Lung (tissue), 12 donors: ENCODE data around the gene ANKRD34C. TPM values are rescaled to one million over a fixed set of nuclear protein-coding genes. Genes with fewer than 3 reads are reported as not detected.

ENCODE experiments used
- ATAC-seq: fragments of 200-7000 bp; cut with Tn5 transposase; one replicate; pipeline ENCODE4 v1.9.1; 2020; ENCODE audit warnings: moderate number of reproducible peaks; ENCODE audit not compliant: insufficient read depth, low FRiP score
- DNase-seq, 3 donors: peaks; one replicate each; pipeline ENCODE4 v3.0.0-alpha.2; 2013 to 2017
- H3K27ac ChIP-seq, 2 donors: one replicate each; pipeline ENCODE4 v1.5.1; 2013; ENCODE audit warnings: mild to moderate bottlenecking in 2 of 2, moderate library complexity in 2 of 2, control low read depth in 1 of 2, inconsistent platforms in 1 of 2, low read depth in 1 of 2, low read length in 1 of 2
- H3K27me3 ChIP-seq, 3 donors: one replicate each; pipeline ENCODE4 v1.5.1; 2013; ENCODE audit warnings: low read length in 2 of 3; ENCODE audit not compliant: control insufficient read depth in 3 of 3, insufficient read depth in 3 of 3
- H3K36me3 ChIP-seq, 4 donors: one replicate each; pipeline ENCODE4 v1.5.1; 2013; ENCODE audit warnings: low read length in 4 of 4, mild to moderate bottlenecking in 1 of 4, moderate library complexity in 1 of 4; ENCODE audit not compliant: control insufficient read depth in 4 of 4, insufficient read depth in 4 of 4
- H3K4me1 ChIP-seq, 5 donors: one replicate each; pipeline ENCODE4 v1.5.1; 2013; ENCODE audit warnings: low read length in 5 of 5, mild to moderate bottlenecking in 2 of 5, moderate library complexity in 1 of 5; ENCODE audit not compliant: control insufficient read depth in 5 of 5, insufficient read depth in 5 of 5
- H3K4me3 ChIP-seq: one replicate; pipeline ENCODE4 v1.5.1; 2013; ENCODE audit warnings: mild to moderate bottlenecking, control low read depth, moderate library complexity
- H3K9ac ChIP-seq, 2 donors: one replicate each; pipeline ENCODE4 v1.5.1; 2013; ENCODE audit warnings: low read length in 2 of 2, control low read depth in 1 of 2; ENCODE audit not compliant: insufficient read depth in 1 of 2
- H3K9me3 ChIP-seq, 4 donors: one replicate each; pipeline ENCODE4 v1.5.1; 2013; ENCODE audit warnings: low read length in 3 of 4, mild to moderate bottlenecking in 1 of 4, moderate library complexity in 1 of 4; ENCODE audit not compliant: control insufficient read depth in 4 of 4, insufficient read depth in 3 of 4
- WGBS, 2 donors: extraction: QIAGEN DNeasy Blood & Tissue Kit; methylation state at CpG; one replicate each; pipeline ENCODE4 v1.1.7; 2013; 5-methylcytosine and 5-hydroxymethylcytosine counted together
- polyA plus RNA-seq, 2 donors: library from polyadenylated mRNA; stranded (reverse); fragments of 200-250 nt; gene quantifications; one replicate each; pipeline ENCODE4 v1.2.1, GENCODE V29; 2013
- total RNA-seq, 2 donors: library from RNA; depleted of rRNA in 1 of 2; stranded (reverse); fragments of >200 nt in 1 of 2; gene quantifications; one replicate each; pipeline ENCODE4 v1.2.1, GENCODE V29; 2014 to 2021
- TF ChIP-seq, protein P1 (sequence below): IDR thresholded peaks from 2 replicates; pipeline ENCODE4 v1.5.1; 2012; ENCODE audit warnings: mild to moderate bottlenecking; ENCODE audit errors: control extremely low read depth, extremely low read depth
- donor health status: control.
- donor health status: control.
- donor health status: Bipolar disorder and iron deficiency.
- donor health status: healthy.
- donor health status: DM: yes; HTN: yes; CAD: no.

The ANKRD34C gene
- total and polyA plus RNA-seq, 4 donors = 0.01 to 0.03 TPM; not detected in 2

DNA sequence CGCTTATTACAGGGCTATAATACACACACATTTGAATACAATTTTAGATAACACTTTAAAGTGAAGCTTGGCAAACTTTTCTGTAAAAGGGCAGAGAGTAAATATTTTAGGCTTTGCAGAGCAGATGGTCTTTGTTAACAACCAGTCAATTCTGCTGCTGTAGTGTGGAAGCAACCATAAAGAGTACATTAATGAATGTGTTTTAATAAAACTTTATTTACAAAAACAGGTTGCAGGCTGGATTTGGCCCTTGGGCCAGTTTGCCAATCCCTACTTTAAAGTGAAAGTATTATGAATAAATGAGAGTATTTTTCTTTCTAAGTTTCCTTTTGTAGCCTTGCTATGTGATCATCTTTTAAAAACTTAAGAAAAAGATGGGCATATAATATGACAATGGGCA, 20.7 kb upstream of the ANKRD34C start:
- Histone ChIP-seq H3K27me3 (peaks cover 0 to 15% (median 3%) of the 10 kb centered on the region in 3 donors), H3K9ac (no peak overlapping the region), H3K9me3 (peaks cover 0 to 5% (median 0%) of the 10 kb centered on the region in 4 donors), H3K36me3 (no peaks in the 10 kb centered on the region), H3K4me3 (no peak overlapping the region), H3K27ac (no peak overlapping the region), H3K4me1 (no peaks in the 10 kb centered on the region)
- DNase-seq = no peak
- no peak for ATAC-seq
- TF ChIP-seq, protein P1, sequence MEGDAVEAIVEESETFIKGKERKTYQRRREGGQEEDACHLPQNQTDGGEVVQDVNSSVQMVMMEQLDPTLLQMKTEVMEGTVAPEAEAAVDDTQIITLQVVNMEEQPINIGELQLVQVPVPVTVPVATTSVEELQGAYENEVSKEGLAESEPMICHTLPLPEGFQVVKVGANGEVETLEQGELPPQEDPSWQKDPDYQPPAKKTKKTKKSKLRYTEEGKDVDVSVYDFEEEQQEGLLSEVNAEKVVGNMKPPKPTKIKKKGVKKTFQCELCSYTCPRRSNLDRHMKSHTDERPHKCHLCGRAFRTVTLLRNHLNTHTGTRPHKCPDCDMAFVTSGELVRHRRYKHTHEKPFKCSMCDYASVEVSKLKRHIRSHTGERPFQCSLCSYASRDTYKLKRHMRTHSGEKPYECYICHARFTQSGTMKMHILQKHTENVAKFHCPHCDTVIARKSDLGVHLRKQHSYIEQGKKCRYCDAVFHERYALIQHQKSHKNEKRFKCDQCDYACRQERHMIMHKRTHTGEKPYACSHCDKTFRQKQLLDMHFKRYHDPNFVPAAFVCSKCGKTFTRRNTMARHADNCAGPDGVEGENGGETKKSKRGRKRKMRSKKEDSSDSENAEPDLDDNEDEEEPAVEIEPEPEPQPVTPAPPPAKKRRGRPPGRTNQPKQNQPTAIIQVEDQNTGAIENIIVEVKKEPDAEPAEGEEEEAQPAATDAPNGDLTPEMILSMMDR = no peak
- 89 to 95% methylated on average over 1 of the region's 1 CpG for WGBS, 2 donors

DNA sequence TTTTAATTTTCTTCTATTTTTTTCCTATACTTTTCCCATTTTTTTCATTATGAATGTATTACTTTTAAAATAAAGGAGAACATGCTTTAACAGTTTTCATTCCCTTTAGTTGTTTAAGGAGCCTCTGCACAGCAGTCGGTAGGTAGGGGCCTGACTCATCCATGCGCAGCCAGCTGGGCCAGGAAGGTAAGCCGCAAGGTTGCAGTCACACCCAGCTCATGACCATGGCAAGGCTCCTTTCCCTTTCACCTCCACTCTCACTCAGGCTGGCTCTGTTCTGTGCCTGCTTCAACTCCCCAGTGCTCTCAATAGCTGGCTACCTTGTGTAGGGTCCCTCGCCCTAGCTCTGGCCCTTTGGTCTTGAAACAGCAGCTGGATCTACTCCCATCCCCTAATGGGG, 17.4 kb upstream of the ANKRD34C start:
- WGBS, 2 donors = 85 to 89% methylated on average over 4 of the region's 4 CpGs
- H3K27ac ChIP-seq = no peak overlapping the region
- no peak for DNase-seq

GRCh38 chr15:79265987-79266579, 16.4 kb upstream of the ANKRD34C start:
- no peak overlapping the region for H3K4me3 ChIP-seq
- no peak for DNase-seq
- no peak overlapping the region for H3K27ac ChIP-seq
- no peaks in the 10 kb centered on the region for H3K9me3 ChIP-seq
- TF ChIP-seq, protein P1 = no peak
- H3K36me3 ChIP-seq = no peaks in the 10 kb centered on the region
- no peaks in the 10 kb centered on the region for H3K4me1 ChIP-seq
- peaks cover 0 to 14% (median 5%) of the 10 kb centered on the region in 3 donors for H3K27me3 ChIP-seq
- 77 to 82% methylated on average over 3 of the region's 3 CpGs for WGBS, 2 donors
- ATAC-seq = no peak
- no peak overlapping the region for H3K9ac ChIP-seq

More for the DNA sequence above, 17.4 kb upstream of the ANKRD34C start:
- H3K9ac ChIP-seq = no peak overlapping the region
- TF ChIP-seq, protein P1 = no peak
- H3K9me3 ChIP-seq = peaks cover 0 to 4% (median 0%) of the 10 kb centered on the region in 4 donors
- no peaks in the 10 kb centered on the region for H3K36me3 ChIP-seq
- H3K4me1 ChIP-seq = no peaks in the 10 kb centered on the region
- ATAC-seq = no peak
- H3K4me3 ChIP-seq = no peak overlapping the region
- H3K27me3 ChIP-seq = peaks cover 0 to 21% (median 5%) of the 10 kb centered on the region in 3 donors
